ENCODE data around the gene PABPC1L.

The PABPC1L gene

GRCh38 chr20:44910690-44911262, 916 bp downstream of the PABPC1L start:
- Histone ChIP-seq H3K27me3 (ENCODE audit: control insufficient read depth in 3 of 3, insufficient read depth in 3 of 3, low read depth in 1 of 3, low read length in 3 of 3) (no peaks in the 10 kb centered on the region), H3K36me3 (replicated peaks in 1 of 2; ENCODE audit: control insufficient read depth in 2 of 2, insufficient read depth in 2 of 2, low read length in 2 of 2) (peaks cover 19 to 46% of the 10 kb centered on the region in 2 donors), H3K27ac (replicated peaks; ENCODE audit: low read length) (no peak overlapping the region), H3K79me1 (ENCODE audit: low read depth, low read length) (no peaks in the 10 kb centered on the region), H2BK15ac (ENCODE audit: low read length) (no peak overlapping the region), H3K4ac (ENCODE audit: low read length) (no peak overlapping the region), H3K4me2 (ENCODE audit: insufficient read depth, low read length, poor library complexity, severe bottlenecking) (peak overlapping the region; percentile 84), H2BK120ac (ENCODE audit: low read depth, low read length) (no peak overlapping the region), H3K4me3 (ENCODE audit: low read length in 2 of 2) (peak overlapping the region; percentile 55 to 99), H3K18ac (ENCODE audit: low read length) (no peak overlapping the region), H3K4me1 (ENCODE audit: control insufficient read depth in 2 of 2, insufficient read depth in 1 of 2, low read depth in 1 of 2, low read length in 2 of 2) (peaks cover 0 to 6% of the 10 kb centered on the region in 2 donors), H2BK5ac (ENCODE audit: low read length) (no peak overlapping the region), H2BK12ac (ENCODE audit: low read length) (no peak overlapping the region), H3K14ac (ENCODE audit: low read length) (no peak overlapping the region), H2AFZ (ENCODE audit: low read length) (peak overlapping the region; percentile 78), H4K8ac (ENCODE audit: low read depth, low read length) (no peak overlapping the region), H3K9me3 (replicated peaks in 1 of 2; ENCODE audit: control insufficient read depth in 2 of 2, insufficient read depth in 1 of 2, low read depth in 1 of 2, low read length in 2 of 2) (no peaks in the 10 kb centered on the region), H2AK5ac (ENCODE audit: low read depth, low read length) (peak overlapping the region; percentile 6), H3K9ac (ENCODE audit: low read depth, low read length, poor library complexity) (no peak overlapping the region), H4K91ac (ENCODE audit: low read depth, low read length, poor library complexity) (no peak overlapping the region), H3K23ac (ENCODE audit: low read depth, low read length, poor library complexity) (peak overlapping the region; percentile 75)
- no CpG with 5 or more reads among the region's 17 CpGs for WGBS, 2 donors (ENCODE audit: extremely low coverage in 2 of 2, insufficient read length in 2 of 2, insufficient replicate concordance in 1 of 2)
- peak; percentile 5 for DNase-seq (ENCODE audit: low spot score)

GRCh38 chr20:44911264-44911921, 1.5 kb downstream of the PABPC1L start:
- Histone ChIP-seq H4K91ac (ENCODE audit: low read depth, low read length, poor library complexity) (no peak overlapping the region), H3K27ac (replicated peaks; ENCODE audit: low read length) (no peak overlapping the region), H3K36me3 (replicated peaks in 1 of 2; ENCODE audit: control insufficient read depth in 2 of 2, insufficient read depth in 2 of 2, low read length in 2 of 2) (peaks cover 18 to 40% of the 10 kb centered on the region in 2 donors), H3K9ac (ENCODE audit: low read depth, low read length, poor library complexity) (no peak overlapping the region), H2BK120ac (ENCODE audit: low read depth, low read length) (no peak overlapping the region), H2BK12ac (ENCODE audit: low read length) (no peak overlapping the region), H3K23ac (ENCODE audit: low read depth, low read length, poor library complexity) (no peak overlapping the region), H3K14ac (ENCODE audit: low read length) (no peak overlapping the region), H3K79me1 (ENCODE audit: low read depth, low read length) (no peaks in the 10 kb centered on the region), H3K27me3 (ENCODE audit: control insufficient read depth in 3 of 3, insufficient read depth in 3 of 3, low read depth in 1 of 3, low read length in 3 of 3) (no peaks in the 10 kb centered on the region), H2AK5ac (ENCODE audit: low read depth, low read length) (no peak overlapping the region), H3K4me1 (ENCODE audit: control insufficient read depth in 2 of 2, insufficient read depth in 1 of 2, low read depth in 1 of 2, low read length in 2 of 2) (peaks cover 0 to 6% of the 10 kb centered on the region in 2 donors), H2AFZ (ENCODE audit: low read length) (peak overlapping the region; percentile 50), H3K9me3 (replicated peaks in 1 of 2; ENCODE audit: control insufficient read depth in 2 of 2, insufficient read depth in 1 of 2, low read depth in 1 of 2, low read length in 2 of 2) (no peaks in the 10 kb centered on the region), H3K4me3 (ENCODE audit: low read length in 2 of 2) (no peak overlapping the region), H2BK15ac (ENCODE audit: low read length) (no peak overlapping the region), H3K4ac (ENCODE audit: low read length) (no peak overlapping the region), H3K4me2 (ENCODE audit: insufficient read depth, low read length, poor library complexity, severe bottlenecking) (no peak overlapping the region), H3K18ac (ENCODE audit: low read length) (peak overlapping the region; percentile 16), H2BK5ac (ENCODE audit: low read length) (no peak overlapping the region), H4K8ac (ENCODE audit: low read depth, low read length) (no peak overlapping the region)
- WGBS, 2 donors (ENCODE audit: extremely low coverage in 2 of 2, insufficient read length in 2 of 2, insufficient replicate concordance in 1 of 2) = no CpG with 5 or more reads among the region's 21 CpGs
- peak; percentile 70 for DNase-seq (ENCODE audit: low spot score)

GRCh38 chr20:44912189-44912588, 2.3 kb downstream of the PABPC1L start:
- H3K14ac ChIP-seq (ENCODE audit: low read length) = no peak overlapping the region
- no peak overlapping the region for H3K4ac ChIP-seq (ENCODE audit: low read length)
- H3K9me3 ChIP-seq (replicated peaks in 1 of 2; ENCODE audit: control insufficient read depth in 2 of 2, insufficient read depth in 1 of 2, low read depth in 1 of 2, low read length in 2 of 2) = no peaks in the 10 kb centered on the region
- no CpG with 5 or more reads among the region's 2 CpGs for WGBS, 2 donors (ENCODE audit: extremely low coverage in 2 of 2, insufficient read length in 2 of 2, insufficient replicate concordance in 1 of 2)
- H2AK5ac ChIP-seq (ENCODE audit: low read depth, low read length) = no peak overlapping the region
- no peak overlapping the region for H3K9ac ChIP-seq (ENCODE audit: low read depth, low read length, poor library complexity)
- no peak overlapping the region for H3K18ac ChIP-seq (ENCODE audit: low read length)
- no peaks in the 10 kb centered on the region for H3K27me3 ChIP-seq (ENCODE audit: control insufficient read depth in 3 of 3, insufficient read depth in 3 of 3, low read depth in 1 of 3, low read length in 3 of 3)
- no peak overlapping the region for H2BK5ac ChIP-seq (ENCODE audit: low read length)
- no peak overlapping the region for H3K4me2 ChIP-seq (ENCODE audit: insufficient read depth, low read length, poor library complexity, severe bottlenecking)
- no peak overlapping the region for H3K23ac ChIP-seq (ENCODE audit: low read depth, low read length, poor library complexity)
- H3K27ac ChIP-seq (replicated peaks; ENCODE audit: low read length) = no peak overlapping the region
- peaks cover 21 to 35% of the 10 kb centered on the region in 2 donors for H3K36me3 ChIP-seq (replicated peaks in 1 of 2; ENCODE audit: control insufficient read depth in 2 of 2, insufficient read depth in 2 of 2, low read length in 2 of 2)
- H3K79me1 ChIP-seq (ENCODE audit: low read depth, low read length) = no peaks in the 10 kb centered on the region
- H2BK15ac ChIP-seq (ENCODE audit: low read length) = no peak overlapping the region
- no peak overlapping the region for H4K8ac ChIP-seq (ENCODE audit: low read depth, low read length)
- H2AFZ ChIP-seq (ENCODE audit: low read length) = no peak overlapping the region
- peaks cover 0 to 10% of the 10 kb centered on the region in 2 donors for H3K4me1 ChIP-seq (ENCODE audit: control insufficient read depth in 2 of 2, insufficient read depth in 1 of 2, low read depth in 1 of 2, low read length in 2 of 2)
- no peak overlapping the region for H4K91ac ChIP-seq (ENCODE audit: low read depth, low read length, poor library complexity)
- H2BK12ac ChIP-seq (ENCODE audit: low read length) = no peak overlapping the region
- DNase-seq (ENCODE audit: low spot score) = no peak
- H2BK120ac ChIP-seq (ENCODE audit: low read depth, low read length) = no peak overlapping the region
- H3K4me3 ChIP-seq (ENCODE audit: low read length in 2 of 2) = no peak overlapping the region

- no peak overlapping the region for H3K18ac ChIP-seq (ENCODE audit: low read length)
- H4K8ac ChIP-seq (ENCODE audit: low read depth, low read length) = no peak overlapping the region
- H3K14ac ChIP-seq (ENCODE audit: low read length) = no peak overlapping the region
- no CpG with 5 or more reads among the region's 1 CpG for WGBS, 2 donors (ENCODE audit: extremely low coverage in 2 of 2, insufficient read length in 2 of 2, insufficient replicate concordance in 1 of 2)
- H3K23ac ChIP-seq (ENCODE audit: low read depth, low read length, poor library complexity) = no peak overlapping the region
- no peak overlapping the region for H2BK120ac ChIP-seq (ENCODE audit: low read depth, low read length)
- H3K4me2 ChIP-seq (ENCODE audit: insufficient read depth, low read length, poor library complexity, severe bottlenecking) = no peak overlapping the region
- no peak overlapping the region for H3K4ac ChIP-seq (ENCODE audit: low read length)
- H3K36me3 ChIP-seq (replicated peaks in 1 of 2; ENCODE audit: control insufficient read depth in 2 of 2, insufficient read depth in 2 of 2, low read length in 2 of 2) = peaks cover 14 to 31% of the 10 kb centered on the region in 2 donors
- no peaks in the 10 kb centered on the region for H3K79me1 ChIP-seq (ENCODE audit: low read depth, low read length)
- no peak overlapping the region for H4K91ac ChIP-seq (ENCODE audit: low read depth, low read length, poor library complexity)
- no peak overlapping the region for H2BK5ac ChIP-seq (ENCODE audit: low read length)
- no peak overlapping the region for H3K4me3 ChIP-seq (ENCODE audit: low read length in 2 of 2)
- no peak overlapping the region for H3K9ac ChIP-seq (ENCODE audit: low read depth, low read length, poor library complexity)
- no peak overlapping the region for H2AK5ac ChIP-seq (ENCODE audit: low read depth, low read length)
- H3K9me3 ChIP-seq (replicated peaks in 1 of 2; ENCODE audit: control insufficient read depth in 2 of 2, insufficient read depth in 1 of 2, low read depth in 1 of 2, low read length in 2 of 2) = no peaks in the 10 kb centered on the region
- no peak overlapping the region for H2BK15ac ChIP-seq (ENCODE audit: low read length)
- H2BK12ac ChIP-seq (ENCODE audit: low read length) = no peak overlapping the region
- peaks cover 0 to 10% of the 10 kb centered on the region in 2 donors for H3K4me1 ChIP-seq (ENCODE audit: control insufficient read depth in 2 of 2, insufficient read depth in 1 of 2, low read depth in 1 of 2, low read length in 2 of 2)
- no peak for DNase-seq (ENCODE audit: low spot score)
- no peak overlapping the region for H2AFZ ChIP-seq (ENCODE audit: low read length)
- no peak overlapping the region for H3K27ac ChIP-seq (replicated peaks; ENCODE audit: low read length)
- no peaks in the 10 kb centered on the region for H3K27me3 ChIP-seq (ENCODE audit: control insufficient read depth in 3 of 3, insufficient read depth in 3 of 3, low read depth in 1 of 3, low read length in 3 of 3)
Observed at GRCh38 chr20:44914924-44915323, 5.1 kb downstream of the PABPC1L start.
